Jurkat, Clone E6-1 (cell line): ENCODE data around the gene BCL3. TPM values are rescaled to one million over a fixed set of nuclear protein-coding genes. Genes with fewer than 3 reads are reported as not detected.
"Not testable (repeated sequence)": the region's sequence is repeated elsewhere in the genome, so short reads cannot be mapped to it uniquely, and the experiment has no call there.

Experiments used
- DNase-seq: peaks from one replicate; pipeline ENCODE4 v3.0.0-alpha.2; 2011; ENCODE audit warnings: low read depth, low spot score
- H3K4me3 ChIP-seq: 2 replicates; pipeline ENCODE4 v1.5.1; 2011; ENCODE audit warnings: mild to moderate bottlenecking, low read length, control low read depth, moderate library complexity
- polyA plus RNA-seq: library from polyadenylated mRNA; unstranded; fragments of >200 nt; gene quantifications from one replicate; pipeline ENCODE4 v1.2.1, GENCODE V29; 2012; ENCODE audit warnings: missing spikeins; ENCODE audit not compliant: insufficient read length, insufficient read depth

Gene BCL3
- 1.4 TPM for polyA plus RNA-seq

- DNase-seq, result no peak
Observed at GRCh38 chr19:44748426-44749254, at the start of gene BCL3. TSS of gene BCL3 (plus strand) at chr19:44748708. CDS start at chr19:44748791, 83 bp downstream.

GRCh38 chr19:44700547-44700946, 48.0 kb upstream of the BCL3 start:
- DNase-seq, result no peak

More at GRCh38 chr19:44748426-44749254, at the start of gene BCL3:
- H3K4me3 ChIP-seq, result peak within 1 kb of the TSS; percentile 53

GRCh38 chr19:44701228-44701627, 47.3 kb upstream of the BCL3 start:
- no peak overlapping the region for H3K4me3 ChIP-seq
- no peak for DNase-seq

More at GRCh38 chr19:44700547-44700946, 48.0 kb upstream of the BCL3 start:
- H3K4me3 ChIP-seq, result no peak overlapping the region

- H3K4me3 ChIP-seq, result no peak overlapping the region
- DNase-seq, result no peak
Observed at GRCh38 chr19:44702551-44703176, 45.8 kb upstream of the BCL3 start.

- H3K4me3 ChIP-seq, result no peak overlapping the region
- DNase-seq, result no peak
Observed at GRCh38 chr19:44703336-44704078, 45.0 kb upstream of the BCL3 start.

- no peak overlapping the region for H3K4me3 ChIP-seq
- DNase-seq, result no peak
Observed at GRCh38 chr19:44704982-44705381, 43.5 kb upstream of the BCL3 start.

- H3K4me3 ChIP-seq, result no peak overlapping the region
- no peak for DNase-seq
Observed at GRCh38 chr19:44705502-44706010, 43.0 kb upstream of the BCL3 start.

GRCh38 chr19:44706506-44707236, 41.8 kb upstream of the BCL3 start:
- DNase-seq, result no peak
- H3K4me3 ChIP-seq, result no peak overlapping the region

GRCh38 chr19:44707794-44708193, 40.7 kb upstream of the BCL3 start:
- no peak overlapping the region for H3K4me3 ChIP-seq
- DNase-seq, result no peak

GRCh38 chr19:44708940-44709339, 39.6 kb upstream of the BCL3 start:
- DNase-seq, result no peak
- no peak overlapping the region for H3K4me3 ChIP-seq

GRCh38 chr19:44709434-44710266, 38.9 kb upstream of the BCL3 start:
- not testable (repeated sequence) for DNase-seq, H3K4me3 ChIP-seq

GRCh38 chr19:44710483-44710882, 38.0 kb upstream of the BCL3 start:
- no peak for DNase-seq
- H3K4me3 ChIP-seq, result no peak overlapping the region

GRCh38 chr19:44712864-44713515, 35.5 kb upstream of the BCL3 start:
- no peak for DNase-seq
- H3K4me3 ChIP-seq, result no peak overlapping the region

- no peak overlapping the region for H3K4me3 ChIP-seq
- no peak for DNase-seq
Observed at GRCh38 chr19:44714597-44715169, 33.8 kb upstream of the BCL3 start.

GRCh38 chr19:44717603-44718002, 30.9 kb upstream of the BCL3 start:
- DNase-seq, result no peak
- no peak overlapping the region for H3K4me3 ChIP-seq

GRCh38 chr19:44718441-44719261, 29.9 kb upstream of the BCL3 start:
- H3K4me3 ChIP-seq, result no peak overlapping the region
- no peak for DNase-seq
